T-cell (primary cell): ENCODE data around the gene MS4A4E. TPM values are rescaled to one million over a fixed set of nuclear protein-coding genes. Genes with fewer than 3 reads are reported as not detected.

Experiments
- ATAC-seq, 4 experiments: fragments of 200-7000 bp in 3 of 4; fragments of 150-1000 bp in 1 of 4; cut with Tn5 transposase; replicated peaks in 1 of 4; 1 replicate in 3 of 4; 2 replicates in 1 of 4; pipeline ENCODE4 v1.10.0; 2021; ENCODE audit warnings: moderate library complexity in 3 of 4, mild to moderate bottlenecking in 2 of 4, moderate number of reproducible peaks in 1 of 4
- CTCF ChIA-PET, 2 donors: fragments of 300-600 bp; sonication (Branson Sonifier 250); formaldehyde crosslinking; loops; one replicate each; lab custom pipeline; 2022; ENCODE audit warnings: antibody characterized with exemption in 2 of 2; lab: Charles Lee
- POLR2A ChIA-PET, 2 donors: fragments of 300-600 bp; sonication (Branson Sonifier 250); formaldehyde crosslinking; loops; one replicate each; lab custom pipeline; 2022; ENCODE audit warnings: antibody characterized with exemption in 2 of 2; lab: Charles Lee
- DNase-seq, 35 experiments: peaks; one replicate each; pipeline versions ENCODE4 v3.0.0 to v3.0.0-alpha.2; 2013 to 2023
- H3K27ac ChIP-seq: one replicate; pipeline ENCODE4 v1.5.1; 2013; ENCODE audit warnings: low read length
- H3K27me3 ChIP-seq, 2 experiments: replicated peaks in 1 of 2; 1 replicate in 1 of 2; 2 replicates in 1 of 2; pipeline versions ENCODE4 v1.6.1 to v1.7.0; 2013; ENCODE audit warnings: low read length in 1 of 2, mixed read lengths in 1 of 2; ENCODE audit not compliant: control insufficient read depth in 2 of 2, insufficient read depth in 2 of 2; ENCODE audit errors: extremely low read depth in 1 of 2
- H3K36me3 ChIP-seq, 2 donors: 1 replicate in 1 of 2; 2 replicates in 1 of 2; pipeline versions ENCODE4 v1.6.1 to v1.7.0; 2013; ENCODE audit warnings: low read length in 1 of 2; ENCODE audit not compliant: control insufficient read depth in 2 of 2, insufficient read depth in 1 of 2; ENCODE audit errors: extremely low read depth in 1 of 2
- H3K4me1 ChIP-seq, 2 experiments: 1 replicate in 1 of 2; 2 replicates in 1 of 2; pipeline versions ENCODE4 v1.6.1 to v1.7.0; 2013; ENCODE audit warnings: low read length in 2 of 2, mixed read lengths in 1 of 2; ENCODE audit not compliant: insufficient read depth in 2 of 2, control insufficient read depth in 1 of 2; ENCODE audit errors: extremely low read depth in 1 of 2
- H3K4me3 ChIP-seq, 2 donors: 1 replicate in 1 of 2; 2 replicates in 1 of 2; pipeline versions ENCODE4 v1.5.1 to v1.7.0; 2013; ENCODE audit warnings: mild to moderate bottlenecking in 2 of 2, low read length in 1 of 2, moderate library complexity in 1 of 2; ENCODE audit not compliant: control insufficient read depth in 1 of 2; ENCODE audit errors: extremely low read depth in 1 of 2
- H3K9me3 ChIP-seq: 2 replicates; pipeline ENCODE4 v1.7.0; 2013
- H3K27ac Mint-ChIP-seq, 2 donors: one replicate each; pipeline ENCODE4 v1.8.0; 2020 to 2021; ENCODE audit warnings: mild to moderate bottlenecking in 2 of 2, mixed read lengths in 2 of 2
- H3K27me3 Mint-ChIP-seq, 2 donors: one replicate each; pipeline ENCODE4 v1.8.0; 2021 to 2022; ENCODE audit warnings: mixed read lengths in 2 of 2
- H3K36me3 Mint-ChIP-seq: one replicate; pipeline ENCODE4 v1.8.0; 2021; ENCODE audit warnings: mixed read lengths
- H3K4me1 Mint-ChIP-seq, 3 donors: one replicate each; pipeline ENCODE4 v1.8.0; 2020 to 2022; ENCODE audit warnings: mixed read lengths in 3 of 3, mild to moderate bottlenecking in 1 of 3
- H3K4me3 Mint-ChIP-seq, 3 donors: one replicate each; pipeline ENCODE4 v1.8.0; 2020 to 2022; ENCODE audit warnings: mild to moderate bottlenecking in 3 of 3, mixed read lengths in 3 of 3, moderate library complexity in 3 of 3
- H3K9me3 Mint-ChIP-seq, 3 donors: one replicate each; pipeline ENCODE4 v1.8.0; 2020 to 2022; ENCODE audit warnings: mixed read lengths in 3 of 3
- WGBS: methylation state at CpG from one replicate; pipeline ENCODE4 v1.1.5; 2013; ENCODE audit warnings: missing lambda C conversion rate; ENCODE audit not compliant: insufficient coverage; 5-methylcytosine and 5-hydroxymethylcytosine counted together
- total RNA-seq, 35 experiments: library from RNA in 6 of 35; stranded (reverse) in 6 of 35; fragments of 120-200 nt in 1 of 35; gene quantifications; one replicate each; pipeline versions ENCODE4 v1.2.1 to v1.2.4 and lab custom pipeline; 2013 to 2026

Gene MS4A4E
- total RNA-seq, 5 donors from 2014 or later (not counting 1 experiment from before 2014, with no cell fraction given) = 0.54 to 1.0 TPM; not detected in 3

- Mint-ChIP-seq H3K36me3 (no peaks in the 10 kb centered on the region), H3K9me3 (no peaks in the 10 kb centered on the region), H3K27ac (no peak overlapping the region), H3K27me3 (peaks cover 3 to 7% of the 10 kb centered on the region in 2 donors), H3K4me3 (no peak overlapping the region), H3K4me1 (no peaks in the 10 kb centered on the region)
- WGBS = no CpG with 5 or more reads among the region's 1 CpG
- no peaks in the 10 kb centered on the region for H3K36me3 ChIP-seq
- H3K4me3 ChIP-seq = no peak overlapping the region
- no peak overlapping the region for H3K27ac ChIP-seq
- DNase-seq (no peak), ATAC-seq (no peak)
- H3K27me3 ChIP-seq = peaks cover 0 to 5% of the 10 kb centered on the region in 2 experiments
- no peaks in the 10 kb centered on the region for H3K4me1 ChIP-seq
- CTCF ChIA-PET = interaction anchor here in 1 of 2 donors (0.9 kb wide), 1 partner anchor 21 kb away, joined by 3 read pairs; no protein-coding TSS in a partner anchor
- POLR2A ChIA-PET = no interaction called here
- H3K9me3 ChIP-seq = no peaks in the 10 kb centered on the region
These were observed 12.3 kb downstream of the MS4A4E start for GRCh38 chr11:60230681-60231080.

- Mint-ChIP-seq H3K4me3 (no peak overlapping the region), H3K9me3 (no peaks in the 10 kb centered on the region), H3K27me3 (peaks cover 0 to 10% of the 10 kb centered on the region in 2 donors), H3K27ac (no peak overlapping the region), H3K4me1 (no peaks in the 10 kb centered on the region), H3K36me3 (no peaks in the 10 kb centered on the region)
- Histone ChIP-seq H3K4me3 (no peak overlapping the region), H3K9me3 (no peaks in the 10 kb centered on the region), H3K27me3 (peaks cover 0 to 2% of the 10 kb centered on the region in 2 experiments), H3K27ac (no peak overlapping the region), H3K36me3 (no peaks in the 10 kb centered on the region), H3K4me1 (no peaks in the 10 kb centered on the region)
- ChIA-PET POLR2A (no interaction called here), CTCF (no interaction called here)
- ATAC-seq (no peak), DNase-seq (no peak)
- 100% methylated on average over 1 of the region's 4 CpGs for WGBS
These were observed 20.8 kb downstream of the MS4A4E start for GRCh38 chr11:60222141-60222540.

GRCh38 chr11:60221692-60222091 lies 21.2 kb downstream of the MS4A4E start:
- ChIA-PET CTCF (no interaction called here), POLR2A (no interaction called here)
- no peak overlapping the region for H3K4me3 Mint-ChIP-seq
- H3K27ac Mint-ChIP-seq = no peak overlapping the region
- no CpG with 5 or more reads among the region's 3 CpGs for WGBS
- Histone ChIP-seq H3K9me3 (no peaks in the 10 kb centered on the region), H3K4me3 (no peak overlapping the region), H3K36me3 (no peaks in the 10 kb centered on the region), H3K27me3 (peaks cover 0 to 2% of the 10 kb centered on the region in 2 experiments), H3K4me1 (no peaks in the 10 kb centered on the region), H3K27ac (no peak overlapping the region)
- DNase-seq = no peak
- no peaks in the 10 kb centered on the region for H3K9me3 Mint-ChIP-seq
- no peak for ATAC-seq
- no peaks in the 10 kb centered on the region for H3K36me3 Mint-ChIP-seq
- peaks cover 0 to 11% of the 10 kb centered on the region in 2 donors for H3K27me3 Mint-ChIP-seq
- H3K4me1 Mint-ChIP-seq = no peaks in the 10 kb centered on the region

- H3K4me1 Mint-ChIP-seq = no peaks in the 10 kb centered on the region
- H3K27me3 ChIP-seq = peaks cover 0 to 2% of the 10 kb centered on the region in 2 experiments
- CTCF ChIA-PET = no interaction called here
- H3K9me3 ChIP-seq = no peaks in the 10 kb centered on the region
- no peak for DNase-seq
- H3K4me3 ChIP-seq = no peak overlapping the region
- peaks cover 0 to 14% of the 10 kb centered on the region in 2 donors for H3K27me3 Mint-ChIP-seq
- H3K4me3 Mint-ChIP-seq = no peak overlapping the region
- H3K9me3 Mint-ChIP-seq = no peaks in the 10 kb centered on the region
- WGBS = 57% methylated on average over 1 of the region's 3 CpGs
- no peaks in the 10 kb centered on the region for H3K36me3 Mint-ChIP-seq
- POLR2A ChIA-PET = no interaction called here
- no peaks in the 10 kb centered on the region for H3K4me1 ChIP-seq
- H3K27ac ChIP-seq = no peak overlapping the region
- H3K36me3 ChIP-seq = no peaks in the 10 kb centered on the region
- H3K27ac Mint-ChIP-seq = no peak overlapping the region
- no peak for ATAC-seq
These were observed 21.8 kb downstream of the MS4A4E start for GRCh38 chr11:60221181-60221580.

GRCh38 chr11:60214386-60214785 lies 28.6 kb downstream of the MS4A4E start:
- no peak for ATAC-seq
- H3K9me3 ChIP-seq = no peaks in the 10 kb centered on the region
- no peaks in the 10 kb centered on the region for H3K36me3 ChIP-seq
- Mint-ChIP-seq H3K27me3 (peaks cover 10 to 21% of the 10 kb centered on the region in 2 donors), H3K9me3 (no peaks in the 10 kb centered on the region), H3K36me3 (no peaks in the 10 kb centered on the region), H3K4me1 (no peaks in the 10 kb centered on the region), H3K27ac (no peak overlapping the region), H3K4me3 (no peak overlapping the region)
- H3K27me3 ChIP-seq = peaks cover 0 to 4% of the 10 kb centered on the region in 2 experiments
- ChIA-PET POLR2A (no interaction called here), CTCF (no interaction called here)
- H3K4me3 ChIP-seq = no peak overlapping the region
- no peak overlapping the region for H3K27ac ChIP-seq
- DNase-seq = no peak
- 83% methylated on average over 1 of the region's 1 CpG for WGBS
- no peaks in the 10 kb centered on the region for H3K4me1 ChIP-seq

GRCh38 chr11:60211206-60211605 lies 31.7 kb downstream of the MS4A4E start:
- POLR2A ChIA-PET = no interaction called here
- H3K9me3 Mint-ChIP-seq = no peaks in the 10 kb centered on the region
- no peaks in the 10 kb centered on the region for H3K36me3 Mint-ChIP-seq

GRCh38 chr11:60209977-60210376 lies 33.0 kb downstream of the MS4A4E start:
- no peak overlapping the region for H3K27ac Mint-ChIP-seq
- Histone ChIP-seq H3K27ac (no peak overlapping the region), H3K9me3 (no peaks in the 10 kb centered on the region), H3K4me1 (no peaks in the 10 kb centered on the region), H3K4me3 (no peak overlapping the region), H3K36me3 (no peaks in the 10 kb centered on the region), H3K27me3 (peaks cover 0 to 4% of the 10 kb centered on the region in 2 experiments)
- WGBS = no CpG with 5 or more reads among the region's 3 CpGs
- ChIA-PET CTCF (no interaction called here), POLR2A (no interaction called here)
- DNase-seq (no peak), ATAC-seq (no peak)
- no peaks in the 10 kb centered on the region for H3K4me1 Mint-ChIP-seq
- no peaks in the 10 kb centered on the region for H3K36me3 Mint-ChIP-seq
- H3K9me3 Mint-ChIP-seq = no peaks in the 10 kb centered on the region
- no peak overlapping the region for H3K4me3 Mint-ChIP-seq
- H3K27me3 Mint-ChIP-seq = peaks cover 14 to 21% of the 10 kb centered on the region in 2 donors

More at GRCh38 chr11:60211206-60211605, 31.7 kb downstream of the MS4A4E start:
- Mint-ChIP-seq H3K27ac (no peak overlapping the region), H3K4me3 (no peak overlapping the region), H3K27me3 (peaks cover 14 to 15% of the 10 kb centered on the region in 2 donors), H3K4me1 (no peaks in the 10 kb centered on the region)
- Histone ChIP-seq H3K4me3 (no peak overlapping the region), H3K36me3 (no peaks in the 10 kb centered on the region), H3K27ac (no peak overlapping the region), H3K4me1 (no peaks in the 10 kb centered on the region), H3K9me3 (no peaks in the 10 kb centered on the region), H3K27me3 (peaks cover 0 to 4% of the 10 kb centered on the region in 2 experiments)
- ATAC-seq = no peak
- no peak for DNase-seq
- CTCF ChIA-PET = no interaction called here
- WGBS = 100% methylated on average over 4 of the region's 4 CpGs
